Mononuclear cell (primary cell): ENCODE measurements around the gene ZBTB20. TPM values are rescaled to one million over a fixed set of nuclear protein-coding genes. Genes with fewer than 3 reads are reported as not detected.

Source experiments
- H3K27me3 ChIP-seq: 2 replicates; pipeline ENCODE4 v1.6.0; 2011; ENCODE audit warnings: low read length, control low read depth; ENCODE audit not compliant: insufficient read depth
- H3K4me1 ChIP-seq: 2 replicates; pipeline ENCODE4 v1.5.1; 2011; ENCODE audit warnings: mild to moderate bottlenecking, low read length, control low read depth; ENCODE audit not compliant: insufficient read depth
- H3K4me3 ChIP-seq: 2 replicates; pipeline ENCODE4 v1.5.1; 2011; ENCODE audit warnings: mild to moderate bottlenecking, low read length, moderate library complexity
- H3K9me3 ChIP-seq: 2 replicates; pipeline ENCODE4 v1.5.1; 2011; ENCODE audit warnings: low read depth, mild to moderate bottlenecking, control low read depth, low read length
- total RNA-seq: library from RNA; depleted of rRNA; stranded (reverse); fragments of >200 nt; gene quantifications from one replicate; pipeline ENCODE4 v1.2.3, GENCODE V29; 2012

Gene ZBTB20
- total RNA-seq, 1 donor, result 38.2 TPM

DNA sequence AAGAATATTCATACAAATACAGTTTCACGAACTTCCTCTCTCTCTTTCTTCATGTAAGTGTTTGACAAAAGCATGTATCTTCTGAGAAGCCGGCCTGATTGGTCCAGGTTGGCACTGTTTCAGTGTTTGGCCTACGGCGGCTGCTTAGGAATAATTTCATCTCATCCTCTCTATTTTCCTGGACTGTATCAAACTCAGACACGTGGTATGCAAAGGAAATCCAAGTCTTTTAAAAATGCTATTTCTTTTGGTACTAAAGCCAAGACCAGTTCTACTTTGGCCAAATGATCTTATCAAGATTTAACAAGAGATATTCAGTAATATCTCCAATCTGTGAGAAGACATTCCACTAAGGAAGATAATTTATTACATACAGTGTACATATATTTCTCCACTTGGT lies 700.5 kb downstream of the ZBTB20 start:
- H3K4me3 ChIP-seq, result no peak overlapping the region
- peaks cover 2% of the 10 kb centered on the region for H3K4me1 ChIP-seq
- no peaks in the 10 kb centered on the region for H3K27me3 ChIP-seq
- no peaks in the 10 kb centered on the region for H3K9me3 ChIP-seq

DNA sequence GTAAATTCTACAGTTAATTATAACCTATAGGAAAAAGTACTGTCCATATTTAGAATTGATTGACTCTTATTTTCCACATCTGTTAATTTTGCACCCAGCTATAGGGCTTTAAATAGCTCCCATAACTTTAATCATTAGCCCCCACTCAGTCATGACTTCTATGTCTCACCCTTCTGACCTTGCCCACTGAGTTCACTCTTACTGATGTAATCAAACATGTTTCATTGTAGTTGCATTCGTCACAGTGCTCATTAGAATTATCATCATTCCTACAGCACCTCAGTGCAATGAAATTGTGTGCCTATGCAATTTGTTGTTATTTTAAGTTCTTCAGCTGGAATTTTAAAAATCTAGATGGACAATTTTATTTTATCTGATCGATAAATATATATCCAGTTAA lies 701.9 kb downstream of the ZBTB20 start:
- H3K4me3 ChIP-seq, result no peak overlapping the region
- H3K4me1 ChIP-seq, result no peaks in the 10 kb centered on the region
- H3K9me3 ChIP-seq, result no peaks in the 10 kb centered on the region
- no peaks in the 10 kb centered on the region for H3K27me3 ChIP-seq

DNA sequence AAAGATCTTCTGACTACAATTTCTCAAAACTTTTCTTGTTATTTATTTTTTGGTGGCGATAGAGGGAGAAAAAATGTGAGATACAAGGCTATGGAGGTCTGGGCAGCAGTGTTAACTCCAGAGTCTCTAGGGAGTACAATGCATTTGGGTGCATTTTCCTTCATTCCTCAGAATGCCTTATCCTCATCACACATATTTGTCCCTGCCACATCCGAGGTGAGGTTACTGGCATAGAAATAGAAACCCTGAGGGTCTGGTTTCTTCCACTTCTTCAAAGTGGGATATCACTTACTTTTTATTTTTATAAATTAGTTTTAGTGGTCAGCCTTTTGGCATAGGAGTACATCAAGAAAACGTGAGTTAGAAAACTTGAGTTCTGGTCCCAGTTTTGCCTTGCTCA lies 702.9 kb downstream of the ZBTB20 start:
- no peaks in the 10 kb centered on the region for H3K9me3 ChIP-seq
- H3K4me1 ChIP-seq, result no peaks in the 10 kb centered on the region
- no peak overlapping the region for H3K4me3 ChIP-seq
- H3K27me3 ChIP-seq, result no peaks in the 10 kb centered on the region

DNA sequence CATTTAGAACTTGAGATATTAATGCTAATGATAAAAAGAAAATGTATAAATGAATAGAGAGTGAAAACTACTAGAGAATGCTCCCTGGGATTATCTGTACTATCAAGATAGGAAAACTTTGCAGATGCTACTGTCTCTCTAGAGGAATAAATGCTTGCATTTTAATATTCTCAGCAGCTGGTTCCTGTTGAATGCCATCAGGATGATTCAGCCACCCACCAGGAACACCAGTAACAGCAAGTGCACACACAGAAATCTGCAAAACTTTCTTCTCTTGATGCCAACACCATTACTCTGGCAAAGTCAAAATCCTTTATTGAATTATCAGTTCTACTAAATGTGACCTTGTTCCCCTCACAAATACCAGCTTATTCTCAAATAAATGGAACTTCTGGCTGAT lies 704.8 kb downstream of the ZBTB20 start:
- Histone ChIP-seq H3K9me3 (no peaks in the 10 kb centered on the region), H3K4me3 (no peak overlapping the region)

DNA sequence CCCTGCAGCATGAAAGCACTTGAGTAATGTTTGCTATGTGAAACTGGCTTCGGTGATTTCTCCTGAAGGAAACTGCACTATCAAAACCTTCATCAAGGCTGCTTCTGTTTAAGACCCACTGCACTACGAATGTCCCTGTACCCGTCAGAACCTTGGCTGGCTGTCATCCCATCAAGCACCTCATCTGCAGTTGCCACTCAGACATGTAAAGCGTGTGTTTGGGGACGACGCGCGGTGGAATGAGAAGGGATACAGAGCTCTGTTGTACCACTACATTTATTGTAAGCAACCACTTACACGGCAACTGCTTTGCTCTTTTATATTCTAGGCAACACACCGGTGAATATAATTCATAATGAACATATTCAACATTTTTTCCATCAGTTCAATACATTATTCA lies 705.7 kb downstream of the ZBTB20 start:
- H3K4me3 ChIP-seq, result no peak overlapping the region
- no peaks in the 10 kb centered on the region for H3K4me1 ChIP-seq
- H3K9me3 ChIP-seq, result no peaks in the 10 kb centered on the region
- no peaks in the 10 kb centered on the region for H3K27me3 ChIP-seq

More for the DNA sequence above, 704.8 kb downstream of the ZBTB20 start:
- no peaks in the 10 kb centered on the region for H3K27me3 ChIP-seq
- no peaks in the 10 kb centered on the region for H3K4me1 ChIP-seq

DNA sequence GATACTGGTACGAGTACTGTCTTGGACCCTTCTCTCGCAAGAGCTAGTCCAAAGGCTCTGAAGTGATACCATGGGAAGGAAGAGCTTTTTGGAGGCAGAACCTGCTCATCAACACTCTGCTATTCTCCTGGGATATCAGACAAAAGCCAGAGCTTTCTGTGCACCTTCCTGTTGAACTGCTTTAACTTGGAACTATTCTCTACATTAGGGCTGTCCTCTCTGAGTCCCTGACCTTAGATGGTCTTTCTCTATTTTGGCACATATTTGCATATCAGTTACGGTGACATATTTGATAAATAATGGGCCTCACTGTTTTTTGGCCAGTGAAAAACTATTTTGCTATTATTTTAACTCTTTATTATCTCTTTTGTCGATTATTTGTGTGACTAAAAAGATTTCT lies 706.4 kb downstream of the ZBTB20 start:
- no peak overlapping the region for H3K4me3 ChIP-seq
- no peaks in the 10 kb centered on the region for H3K4me1 ChIP-seq
- no peaks in the 10 kb centered on the region for H3K27me3 ChIP-seq
- H3K9me3 ChIP-seq, result no peaks in the 10 kb centered on the region

DNA sequence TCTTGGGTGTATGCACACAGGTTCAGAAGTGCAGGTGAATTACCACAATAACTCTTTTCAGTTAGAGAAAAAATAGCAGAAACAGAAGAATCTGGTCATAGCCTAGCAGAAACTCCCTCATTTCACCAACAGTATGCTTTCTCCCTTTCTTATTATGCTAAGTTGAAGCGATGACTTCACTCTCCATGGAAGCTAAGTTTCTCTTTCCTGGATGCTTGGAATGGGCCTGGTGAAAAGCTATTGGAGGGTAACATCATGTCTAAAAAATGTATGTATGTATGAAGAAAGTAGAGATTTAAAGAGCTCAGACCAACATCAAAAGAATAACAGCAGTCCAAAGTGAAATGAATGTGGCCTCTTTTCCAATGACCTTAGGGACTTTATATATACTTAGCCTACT lies 707.8 kb downstream of the ZBTB20 start:
- Histone ChIP-seq H3K4me3 (no peak overlapping the region), H3K4me1 (no peaks in the 10 kb centered on the region), H3K9me3 (no peaks in the 10 kb centered on the region), H3K27me3 (no peaks in the 10 kb centered on the region)

DNA sequence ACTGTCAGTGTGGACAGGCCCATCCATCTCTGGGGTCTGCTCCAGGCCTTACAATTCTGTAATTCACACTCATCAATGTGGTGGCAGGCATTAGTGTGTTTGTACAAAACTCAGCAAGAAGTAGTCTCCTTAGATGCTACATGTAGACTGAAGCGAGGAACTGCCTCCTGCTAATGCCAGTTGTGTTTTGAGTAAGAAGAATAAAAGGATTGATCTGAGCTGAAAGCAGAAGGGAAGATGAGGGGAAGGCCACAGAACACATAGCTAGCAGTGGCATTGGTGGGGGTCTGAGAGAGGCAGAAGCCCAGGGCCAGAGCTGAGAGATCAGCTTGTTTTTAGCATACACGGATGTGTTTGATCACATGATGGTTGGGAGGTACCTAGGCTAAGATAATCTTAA lies 709.2 kb downstream of the ZBTB20 start:
- Histone ChIP-seq H3K4me3 (no peak overlapping the region), H3K4me1 (no peaks in the 10 kb centered on the region), H3K9me3 (no peaks in the 10 kb centered on the region), H3K27me3 (no peaks in the 10 kb centered on the region)

DNA sequence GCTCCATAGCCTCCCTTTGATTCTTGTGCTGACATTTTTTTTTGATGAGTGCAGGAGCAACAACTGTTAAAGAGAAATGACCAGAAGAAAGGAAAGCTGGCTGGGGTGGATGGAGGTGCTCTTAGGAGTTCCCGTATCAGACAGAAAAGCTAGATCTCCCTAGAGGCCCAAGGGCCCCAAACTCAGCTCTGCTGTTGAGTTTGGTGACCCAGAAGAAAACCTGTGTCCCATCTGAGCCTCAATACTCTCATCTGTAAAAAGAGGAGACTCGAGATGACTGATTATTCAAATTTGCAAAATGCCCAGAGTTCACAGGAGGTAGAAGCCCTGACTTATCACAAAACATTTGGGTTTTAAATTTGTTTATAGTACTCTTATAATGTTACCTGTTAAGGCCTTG lies 710.9 kb downstream of the ZBTB20 start:
- Histone ChIP-seq H3K9me3 (no peaks in the 10 kb centered on the region), H3K4me1 (no peaks in the 10 kb centered on the region), H3K4me3 (no peak overlapping the region), H3K27me3 (no peaks in the 10 kb centered on the region)

DNA sequence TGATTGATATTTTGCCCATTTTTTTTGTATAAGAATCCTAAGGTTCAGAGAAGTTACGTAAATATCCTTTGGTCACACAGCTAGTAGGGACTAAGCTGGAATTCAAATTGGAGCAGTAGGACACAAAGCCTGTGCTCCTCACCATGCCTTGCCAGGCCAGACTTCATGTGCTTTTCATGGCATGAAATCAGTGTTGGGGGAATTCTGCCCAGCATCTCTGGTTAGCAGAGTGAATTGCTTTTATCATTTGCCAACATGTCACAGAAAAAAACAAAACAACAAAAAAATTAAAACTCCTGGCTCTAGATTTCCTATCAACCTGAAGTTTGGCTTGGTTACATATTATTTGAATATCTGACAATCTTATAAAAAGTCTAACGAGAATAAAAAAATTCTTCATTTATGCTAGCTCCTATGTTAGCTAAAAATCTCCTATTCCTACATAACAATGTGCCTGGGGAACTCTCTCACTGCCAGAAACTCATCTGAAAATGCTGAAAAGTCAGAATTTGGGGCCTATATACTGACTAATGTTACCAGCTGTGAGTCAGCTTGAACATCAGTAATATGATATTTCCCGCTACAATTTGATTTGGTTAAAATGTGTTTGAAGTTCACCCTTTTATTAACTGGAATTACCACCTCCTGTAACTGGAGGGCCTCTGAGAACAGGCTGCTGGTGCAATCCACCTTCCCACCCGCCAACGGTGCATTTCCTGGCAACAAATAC lies 711.5 kb downstream of the ZBTB20 start:
- Histone ChIP-seq H3K4me3 (no peak overlapping the region), H3K27me3 (no peaks in the 10 kb centered on the region), H3K4me1 (no peaks in the 10 kb centered on the region), H3K9me3 (no peaks in the 10 kb centered on the region)

DNA sequence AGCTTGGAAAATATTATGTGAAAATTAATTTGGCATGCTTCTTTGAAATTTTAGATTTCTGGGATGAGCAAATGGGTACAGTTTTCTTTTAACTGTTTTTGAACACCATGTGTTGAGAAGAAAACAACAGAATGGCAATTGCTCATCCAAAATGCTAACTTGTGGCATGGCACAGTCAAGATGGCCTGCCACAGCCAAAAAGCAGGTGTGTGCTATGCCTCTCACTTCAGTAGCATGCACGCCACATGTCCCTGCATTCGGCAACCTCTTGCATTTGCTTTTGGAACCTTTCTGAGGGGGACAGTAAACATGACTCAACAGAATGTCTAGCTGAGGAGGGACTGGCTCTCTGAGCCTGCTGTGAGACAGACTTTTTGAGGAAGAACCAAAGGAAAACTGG lies 714.8 kb downstream of the ZBTB20 start:
- no peak overlapping the region for H3K4me3 ChIP-seq
- no peaks in the 10 kb centered on the region for H3K9me3 ChIP-seq
- no peaks in the 10 kb centered on the region for H3K27me3 ChIP-seq
- H3K4me1 ChIP-seq, result peaks cover 3% of the 10 kb centered on the region

DNA sequence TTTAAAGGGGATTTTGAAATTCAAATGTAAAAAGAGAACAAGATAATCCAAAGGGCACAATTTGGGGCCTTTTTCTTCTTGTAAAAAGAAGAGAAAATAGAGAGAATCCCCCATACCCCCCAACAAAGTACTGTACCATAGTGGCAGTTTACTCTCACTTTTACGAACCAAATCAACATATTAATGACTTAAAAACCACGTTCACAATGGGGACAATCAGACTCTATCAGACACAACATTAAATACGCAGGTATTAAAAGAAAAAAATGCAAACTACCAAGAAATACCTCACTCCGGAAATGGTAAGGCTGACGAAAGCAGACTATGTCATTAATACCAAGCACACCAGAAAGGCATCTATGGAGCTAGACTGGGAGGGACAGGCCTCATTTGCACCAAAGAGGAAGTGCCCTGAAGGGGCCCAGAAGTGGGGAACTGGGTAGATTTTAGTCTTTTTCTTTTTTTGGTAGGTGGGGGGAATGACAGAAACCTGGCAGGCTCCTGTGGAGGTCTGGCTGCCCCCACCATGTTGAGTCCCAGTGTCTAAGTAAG lies 719.0 kb downstream of the ZBTB20 start:
- H3K9me3 ChIP-seq, result no peaks in the 10 kb centered on the region
- no peaks in the 10 kb centered on the region for H3K27me3 ChIP-seq
- H3K4me1 ChIP-seq, result peaks cover 3% of the 10 kb centered on the region
- no peak overlapping the region for H3K4me3 ChIP-seq

DNA sequence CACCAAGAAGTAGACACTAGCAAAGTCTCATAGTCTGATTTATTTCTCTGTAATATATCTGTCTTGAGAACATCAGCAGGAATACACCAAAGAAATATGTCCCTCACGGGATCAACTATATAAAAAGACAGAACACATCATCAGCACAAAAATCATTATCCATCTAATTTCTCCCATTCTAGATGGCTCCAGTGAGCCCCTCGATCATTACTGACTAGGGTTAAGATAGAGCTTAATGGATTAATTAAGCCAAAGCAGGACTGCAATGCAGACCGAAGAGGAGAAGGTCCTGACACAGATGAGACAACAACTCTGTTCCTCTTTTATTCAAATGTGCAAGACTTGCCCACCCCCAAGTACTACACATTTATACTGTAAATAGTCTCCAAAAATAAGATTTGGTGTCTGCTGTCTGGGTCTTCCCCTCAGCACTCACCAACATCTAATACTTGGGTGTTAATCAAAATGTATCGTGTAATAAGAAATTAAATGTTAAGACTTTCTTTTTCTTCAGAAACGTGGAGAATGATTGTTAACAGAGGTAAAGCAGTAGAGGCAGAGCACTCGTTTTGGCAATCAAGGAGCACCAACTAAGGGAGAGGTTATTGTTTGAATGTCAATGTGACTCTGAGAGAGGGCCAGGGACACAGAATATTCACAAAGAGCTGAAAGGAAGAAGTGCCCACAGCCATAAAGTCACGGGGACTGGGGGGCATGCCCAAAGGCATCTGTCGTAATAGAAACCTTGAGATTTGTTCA lies 719.6 kb downstream of the ZBTB20 start:
- Histone ChIP-seq H3K27me3 (no peaks in the 10 kb centered on the region), H3K4me1 (peaks cover 3% of the 10 kb centered on the region), H3K4me3 (no peak overlapping the region), H3K9me3 (no peaks in the 10 kb centered on the region)

DNA sequence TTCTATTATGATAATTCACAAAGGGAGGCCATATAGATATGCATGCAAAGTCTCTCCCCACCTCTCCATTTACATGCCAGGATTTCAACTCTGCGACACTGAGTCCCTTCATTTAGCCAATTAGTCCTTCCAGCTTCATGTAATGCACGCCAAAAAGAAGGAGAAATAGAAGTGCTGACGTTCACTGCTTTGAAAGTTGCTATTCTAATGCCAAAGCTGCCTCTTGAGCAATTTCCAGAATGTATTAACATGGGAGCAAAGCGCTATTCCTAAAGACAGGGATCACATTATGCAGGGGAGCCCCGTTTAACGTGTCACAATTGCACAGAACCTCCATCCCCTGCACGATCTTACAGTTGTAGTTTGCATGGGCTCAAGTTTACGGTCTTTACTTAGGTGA lies 722.8 kb downstream of the ZBTB20 start:
- no peaks in the 10 kb centered on the region for H3K27me3 ChIP-seq
- H3K4me3 ChIP-seq, result no peak overlapping the region
- H3K9me3 ChIP-seq, result no peaks in the 10 kb centered on the region
- peaks cover 3% of the 10 kb centered on the region for H3K4me1 ChIP-seq

DNA sequence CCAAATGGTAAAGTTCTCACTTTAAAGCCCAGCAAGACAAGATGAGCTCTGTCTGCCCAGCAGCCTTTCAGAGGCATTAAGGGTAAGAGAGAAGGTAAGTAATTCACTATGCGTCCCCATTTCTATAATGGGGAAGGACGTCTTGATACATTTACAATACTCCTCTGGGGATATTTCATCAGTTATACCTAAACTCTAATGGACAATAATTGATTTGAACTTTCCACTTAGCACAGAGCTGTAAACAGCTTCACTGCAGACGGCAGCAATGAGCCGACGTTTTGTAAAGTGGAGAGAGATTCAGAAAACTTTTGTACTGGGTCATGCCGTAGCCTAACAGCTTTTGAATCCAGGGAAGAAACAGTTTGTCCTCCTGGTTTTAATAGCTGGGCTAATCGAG lies 725.9 kb downstream of the ZBTB20 start:
- no peaks in the 10 kb centered on the region for H3K9me3 ChIP-seq
- H3K4me1 ChIP-seq, result no peaks in the 10 kb centered on the region
- no peaks in the 10 kb centered on the region for H3K27me3 ChIP-seq
- H3K4me3 ChIP-seq, result no peak overlapping the region

DNA sequence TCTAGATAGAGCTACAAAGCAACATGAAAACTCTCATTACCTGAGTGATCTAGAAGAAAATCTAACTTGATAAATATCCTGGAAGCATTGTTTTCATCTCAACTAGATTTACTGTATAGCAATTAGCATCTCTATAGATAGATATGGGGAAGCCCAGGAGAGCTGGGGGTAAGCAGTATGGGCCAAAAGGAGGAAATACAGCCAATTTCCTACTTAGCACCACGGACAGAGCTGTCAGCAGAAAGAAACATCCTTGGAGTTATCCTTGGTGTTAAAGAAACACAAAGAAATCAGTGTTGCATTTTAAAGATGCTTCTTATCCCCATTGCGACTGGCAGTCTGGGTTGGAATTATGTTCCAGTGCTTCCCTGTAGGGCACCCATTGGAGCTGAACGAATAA lies 727.0 kb downstream of the ZBTB20 start:
- Histone ChIP-seq H3K4me3 (no peak overlapping the region), H3K27me3 (no peaks in the 10 kb centered on the region), H3K9me3 (no peaks in the 10 kb centered on the region), H3K4me1 (no peaks in the 10 kb centered on the region)
